ENCODE results near the gene MAT1A.

DNA sequence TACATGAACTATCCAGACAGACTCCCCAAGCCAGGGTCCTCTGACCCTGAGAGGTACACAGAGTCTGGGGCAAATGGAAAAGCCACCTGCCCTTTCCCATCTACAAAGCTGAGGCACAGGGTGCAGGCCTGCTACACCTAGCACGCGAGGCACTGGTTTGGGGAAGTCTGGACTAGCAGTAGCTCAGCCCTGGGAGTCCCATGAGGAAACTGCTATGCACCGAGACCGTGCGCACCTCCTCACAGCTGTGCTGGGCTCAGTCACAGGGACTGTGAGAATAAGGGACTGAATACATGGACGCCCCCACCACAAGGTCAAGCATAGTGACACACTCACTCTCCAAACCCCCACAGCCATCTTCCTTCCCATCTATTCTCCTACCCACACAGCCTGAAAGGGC is 8.2 kb downstream of the MAT1A start:
- TF ChIP-seq, protein P1, sequence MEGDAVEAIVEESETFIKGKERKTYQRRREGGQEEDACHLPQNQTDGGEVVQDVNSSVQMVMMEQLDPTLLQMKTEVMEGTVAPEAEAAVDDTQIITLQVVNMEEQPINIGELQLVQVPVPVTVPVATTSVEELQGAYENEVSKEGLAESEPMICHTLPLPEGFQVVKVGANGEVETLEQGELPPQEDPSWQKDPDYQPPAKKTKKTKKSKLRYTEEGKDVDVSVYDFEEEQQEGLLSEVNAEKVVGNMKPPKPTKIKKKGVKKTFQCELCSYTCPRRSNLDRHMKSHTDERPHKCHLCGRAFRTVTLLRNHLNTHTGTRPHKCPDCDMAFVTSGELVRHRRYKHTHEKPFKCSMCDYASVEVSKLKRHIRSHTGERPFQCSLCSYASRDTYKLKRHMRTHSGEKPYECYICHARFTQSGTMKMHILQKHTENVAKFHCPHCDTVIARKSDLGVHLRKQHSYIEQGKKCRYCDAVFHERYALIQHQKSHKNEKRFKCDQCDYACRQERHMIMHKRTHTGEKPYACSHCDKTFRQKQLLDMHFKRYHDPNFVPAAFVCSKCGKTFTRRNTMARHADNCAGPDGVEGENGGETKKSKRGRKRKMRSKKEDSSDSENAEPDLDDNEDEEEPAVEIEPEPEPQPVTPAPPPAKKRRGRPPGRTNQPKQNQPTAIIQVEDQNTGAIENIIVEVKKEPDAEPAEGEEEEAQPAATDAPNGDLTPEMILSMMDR (IDR thresholded peaks at IDR 0.05 in 2 of 3, conservative IDR thresholded peaks at IDR 0.05 in 1 of 3; ENCODE audit: borderline replicate concordance in 1 of 3, insufficient read depth in 1 of 3, low read depth in 2 of 3, low read length in 2 of 3) = no peak
- TF ChIP-seq EZH2phosphoT487 (IDR thresholded peaks at IDR 0.05; ENCODE audit: borderline replicate concordance) (no peak), EZH2 (IDR thresholded peaks at IDR 0.05) (no peak), JUND (IDR thresholded peaks at IDR 0.05) (no peak), POLR2A (IDR thresholded peaks at IDR 0.05; ENCODE audit: borderline replicate concordance, extremely low read depth, insufficient read depth, insufficient read length) (no peak), SIN3A (IDR thresholded peaks at IDR 0.05; ENCODE audit: low read depth) (no peak), POLR2AphosphoS5 (IDR thresholded peaks at IDR 0.05; ENCODE audit: low read depth, low read length) (no peak), ZNF274 (IDR thresholded peaks at IDR 0.05; ENCODE audit: low read depth, low read length) (no peak)
